HG03460 (cell line): ENCODE results near the gene IGFBP1.

Experiments used
- ATAC-seq: cut with Tn5 transposase; IDR thresholded peaks from one replicate; pipeline ENCODE4 v1.9.1; 2021; ENCODE audit not compliant: unreplicated experiment

IGFBP1 gene

DNA sequence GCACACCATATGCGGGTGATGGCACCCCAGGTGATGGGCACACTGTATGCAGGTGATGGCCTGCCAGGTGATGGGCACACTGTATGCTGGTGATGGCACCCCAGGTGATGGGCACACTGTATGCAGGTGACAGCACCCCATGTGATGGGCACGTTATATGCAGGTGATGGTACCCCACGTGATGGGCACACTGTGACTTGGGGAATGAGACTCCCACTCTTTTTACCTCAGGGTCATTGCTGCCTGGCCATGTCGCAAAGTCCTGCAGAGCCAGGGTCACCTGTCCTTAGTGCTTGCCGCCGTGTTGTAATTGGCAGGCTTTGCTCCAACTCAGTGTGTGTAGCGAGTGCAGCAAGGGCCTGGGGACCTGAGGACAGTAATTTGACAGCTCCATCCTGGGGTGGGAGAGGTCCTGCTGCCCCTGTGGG, 7.8 kb upstream of the IGFBP1 start:
- no peak for ATAC-seq

DNA sequence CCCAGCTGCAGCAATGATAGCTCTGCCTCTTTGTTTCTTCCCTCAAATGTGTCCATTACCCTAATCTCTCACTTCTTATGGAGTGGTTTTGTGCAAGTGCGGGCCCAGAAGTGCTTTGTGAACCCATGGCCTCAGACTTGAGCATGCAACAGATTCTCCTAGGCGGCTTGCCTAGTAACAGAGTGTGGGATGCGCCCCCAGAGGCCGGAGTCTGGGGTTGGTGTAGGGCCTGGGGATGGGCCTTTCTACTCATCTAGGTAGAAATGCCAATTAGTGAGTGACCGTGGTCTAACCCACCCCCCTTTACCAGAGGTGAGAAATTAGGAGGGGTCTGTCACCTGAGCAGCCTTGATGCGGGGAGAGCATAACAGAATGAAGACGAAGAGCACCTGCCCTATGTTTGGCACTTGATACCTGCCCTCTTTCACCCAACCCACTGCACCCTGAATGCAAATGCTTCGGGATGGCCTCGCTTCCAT, 7.0 kb upstream of the IGFBP1 start:
- ATAC-seq: no peak

DNA sequence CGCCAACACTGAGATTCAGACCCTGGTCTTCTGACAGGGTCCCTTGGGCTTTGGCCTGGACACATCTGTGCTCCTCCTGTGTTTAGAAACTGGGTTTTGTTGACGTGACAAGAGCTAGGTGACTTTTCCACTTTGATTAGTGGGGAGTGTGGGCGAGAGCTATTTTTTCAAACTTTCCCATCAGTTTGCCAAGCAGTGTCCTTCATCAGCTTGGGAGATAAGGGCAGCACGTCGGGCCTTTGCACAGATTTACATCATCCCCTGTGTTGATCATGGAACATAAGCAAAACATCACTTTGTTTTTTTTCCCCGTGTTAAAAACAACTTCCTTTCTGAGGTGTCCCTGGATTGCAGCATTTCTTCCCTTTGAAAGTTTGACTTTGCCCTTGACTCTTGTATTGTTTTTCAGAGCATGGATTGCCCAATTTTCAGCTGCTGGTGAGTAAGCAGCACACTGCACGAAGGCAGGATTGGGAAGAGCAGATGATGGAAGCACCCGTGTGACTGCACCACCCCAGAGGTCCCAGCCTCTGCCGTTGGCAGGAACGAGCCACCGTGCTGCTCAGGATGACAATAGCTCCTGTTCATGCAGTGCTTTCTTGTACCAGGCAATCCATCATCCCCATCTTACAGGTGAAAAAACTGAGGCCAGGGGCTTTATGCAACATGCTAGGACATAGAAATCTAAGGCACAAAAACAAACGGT, 6.4 kb upstream of the IGFBP1 start:
- ATAC-seq: no peak

DNA sequence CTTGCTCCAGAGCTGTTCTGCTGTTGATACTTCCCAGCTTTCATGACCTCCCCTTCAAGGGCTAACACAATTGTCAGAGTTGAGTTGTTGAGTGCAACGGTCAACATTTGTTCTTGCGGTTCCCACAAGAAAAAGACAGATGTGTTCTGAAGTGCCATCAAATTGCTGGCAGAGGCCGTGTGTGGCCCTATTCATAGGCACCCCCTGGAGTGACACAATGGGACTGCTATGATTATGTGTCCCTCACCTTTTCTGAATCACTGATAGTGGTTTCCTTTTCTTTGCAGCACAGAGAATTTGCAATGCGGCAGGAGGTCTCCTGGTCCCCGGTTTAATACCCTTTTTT, 5.8 kb upstream of the IGFBP1 start:
- no peak for ATAC-seq

DNA sequence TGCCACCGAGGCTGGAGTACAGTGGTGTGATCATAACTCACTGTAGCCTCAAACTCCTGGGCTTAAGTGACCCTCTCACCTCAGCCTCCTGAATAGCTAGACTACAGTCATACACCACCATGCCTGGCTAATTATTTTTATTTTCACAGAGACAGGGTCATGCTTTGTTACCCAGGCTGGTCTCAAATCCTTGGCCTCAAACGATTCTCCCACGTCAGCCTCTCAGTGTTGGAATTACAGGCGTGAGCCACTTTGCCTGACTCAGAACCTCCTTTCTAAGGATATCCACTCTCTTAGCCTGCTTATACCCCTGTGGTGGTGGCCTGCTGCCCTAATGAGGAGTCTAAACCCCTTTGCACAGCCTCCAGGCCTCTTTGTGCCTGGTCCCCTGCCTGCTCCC, 4.2 kb upstream of the IGFBP1 start:
- ATAC-seq: no peak

DNA sequence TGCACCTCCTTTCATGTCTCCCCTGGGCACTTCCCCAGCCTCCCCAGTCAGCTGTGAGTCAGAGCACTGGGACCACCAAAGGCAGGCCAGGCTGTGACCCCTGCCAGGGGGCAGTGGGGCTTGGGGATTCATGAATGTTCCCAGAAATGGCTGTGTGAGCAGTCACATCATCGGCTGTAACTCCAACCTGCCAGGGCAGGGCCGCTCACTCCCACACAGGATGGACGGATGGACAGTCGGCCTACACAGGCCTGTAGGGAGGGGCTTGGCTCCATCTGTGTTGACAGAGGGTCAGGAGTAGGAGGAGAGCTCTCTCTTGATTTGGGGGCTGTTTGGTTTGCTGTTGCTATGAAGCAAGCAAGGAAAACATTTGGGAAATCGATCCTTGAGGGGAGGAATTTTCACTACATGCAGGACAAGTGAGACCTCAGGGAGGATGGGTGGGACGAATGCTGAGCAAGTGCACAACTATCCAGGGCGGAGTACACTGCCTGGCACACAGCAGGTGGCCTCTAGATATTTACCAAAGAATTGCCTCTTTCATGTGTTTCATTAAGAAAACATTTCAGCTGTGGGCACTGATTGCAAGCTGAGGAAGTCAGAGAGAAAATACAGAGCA, 2.9 kb upstream of the IGFBP1 start:
- ATAC-seq: no peak

DNA sequence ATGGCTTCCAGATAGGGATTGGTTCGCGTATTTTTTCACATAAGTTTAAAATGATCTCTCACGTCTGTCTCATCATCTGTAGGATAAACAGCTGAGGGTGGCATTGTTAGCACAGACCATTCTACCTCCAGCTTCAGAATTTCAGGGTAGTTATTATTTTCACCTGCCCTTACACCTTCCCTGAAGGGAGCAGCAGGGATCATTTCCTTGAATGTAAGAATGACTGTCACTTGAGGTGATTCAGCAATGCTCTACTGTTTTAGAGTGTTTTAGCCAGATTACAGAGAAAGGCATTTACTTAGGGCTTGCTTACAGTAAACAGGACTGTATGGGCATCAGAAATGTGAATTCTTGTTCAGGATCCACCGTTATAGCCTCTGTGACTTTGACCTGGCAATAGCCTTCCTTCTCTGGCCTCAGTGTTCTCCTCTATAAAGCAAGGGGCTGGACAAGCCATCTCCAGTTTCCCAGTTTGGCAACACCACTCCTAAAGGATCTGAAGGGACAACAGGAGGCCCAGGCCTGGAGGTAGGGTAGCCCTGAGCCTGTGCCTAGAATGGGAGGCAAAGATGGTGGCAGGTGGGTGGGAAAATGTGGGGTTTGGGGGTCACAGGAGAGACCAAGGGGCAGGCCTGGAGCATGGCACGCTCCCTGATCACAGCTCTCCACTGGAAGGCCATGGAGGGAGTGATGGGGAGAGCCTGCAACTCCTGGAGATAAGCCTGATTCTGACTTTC, 1.2 kb upstream of the IGFBP1 start:
- ATAC-seq: no peak

DNA sequence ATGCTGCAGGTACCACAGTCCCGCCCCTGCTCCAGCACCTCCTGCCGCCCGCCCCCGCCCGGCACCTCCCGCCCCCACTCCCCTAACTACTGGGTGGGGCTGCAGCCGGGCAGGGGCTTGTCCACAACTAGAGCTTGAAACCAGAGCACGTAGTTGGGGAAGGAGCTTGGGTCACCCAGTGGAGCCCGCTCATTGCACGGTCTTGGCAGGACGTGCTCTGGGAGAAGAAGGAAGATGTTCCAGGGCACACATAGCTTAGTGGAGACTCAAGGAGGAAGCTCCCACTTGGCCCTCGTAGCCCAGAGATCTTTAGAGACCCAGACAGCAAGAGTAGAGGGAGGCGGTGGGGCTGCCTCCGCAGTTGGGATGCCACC, 692 bp downstream of the IGFBP1 start:
- ATAC-seq: no peak

DNA sequence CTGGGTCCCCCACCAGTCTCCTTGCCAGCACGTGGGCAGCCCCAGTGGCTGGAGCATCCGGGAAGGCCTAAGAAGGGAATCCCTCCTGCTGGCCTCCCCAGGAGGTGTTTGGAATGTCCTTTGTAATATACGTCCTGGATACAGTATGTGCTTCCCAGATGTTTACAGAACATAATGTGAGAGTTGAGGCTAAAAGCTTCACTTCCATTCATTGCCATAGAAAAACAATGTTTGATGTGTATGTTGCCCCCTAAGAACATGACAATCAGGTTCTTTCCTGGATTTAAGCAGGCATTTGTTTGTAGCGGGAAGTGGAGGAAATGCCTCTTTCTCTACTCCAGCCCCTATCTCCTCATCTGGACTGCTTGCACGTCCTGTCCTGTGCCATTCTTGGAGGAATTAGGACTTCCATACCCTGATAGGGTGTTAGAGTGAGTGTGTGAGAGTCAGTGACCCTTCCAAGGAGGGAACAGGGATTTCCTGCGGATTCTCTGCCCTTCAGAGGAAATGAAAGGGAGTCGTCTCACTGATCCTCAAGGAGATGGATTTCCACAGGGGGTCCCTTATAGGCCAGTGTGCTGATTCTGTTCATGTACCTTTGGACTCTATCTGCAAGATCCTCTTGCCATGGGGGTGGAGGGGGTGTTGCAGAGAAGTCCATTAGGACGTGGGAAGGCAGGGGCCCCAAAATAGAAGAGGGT, 1.2 kb downstream of the IGFBP1 start:
- no peak for ATAC-seq

DNA sequence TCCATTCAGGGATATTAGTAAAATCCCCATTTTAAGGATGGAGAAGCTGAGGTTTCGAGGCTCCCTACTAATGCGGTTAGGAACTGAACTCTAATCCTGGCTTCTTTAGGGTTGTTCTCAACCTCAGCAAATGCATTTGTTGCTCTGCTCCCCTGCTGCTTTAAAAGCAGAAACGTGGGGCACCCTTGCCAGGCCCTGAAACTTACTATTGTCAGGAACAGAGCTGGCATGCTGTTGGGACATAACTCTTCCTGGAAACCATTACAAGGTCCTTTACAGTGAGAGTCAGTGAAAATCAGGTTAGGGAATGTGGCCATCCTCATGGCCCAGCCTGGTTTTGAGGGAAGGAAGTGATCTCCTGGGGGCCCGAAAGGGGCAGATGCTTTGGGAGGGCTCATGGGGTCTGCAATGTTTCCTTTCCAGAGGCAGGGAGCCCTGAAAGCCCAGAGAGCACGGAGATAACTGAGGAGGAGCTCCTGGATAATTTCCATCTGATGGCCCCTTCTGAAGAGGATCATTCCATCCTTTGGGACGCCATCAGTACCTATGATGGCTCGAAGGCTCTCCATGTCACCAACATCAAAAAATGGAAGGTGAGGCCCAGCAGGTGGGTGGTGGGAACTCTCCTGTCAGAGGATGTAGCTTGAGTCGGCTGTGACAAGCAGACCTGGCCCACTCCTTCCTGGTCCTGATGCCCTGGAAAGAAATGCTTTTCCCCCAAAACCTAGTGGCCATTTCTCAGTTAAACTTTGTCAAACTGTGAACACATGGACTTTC, 2.0 kb downstream of the IGFBP1 start:
- ATAC-seq: no peak

DNA sequence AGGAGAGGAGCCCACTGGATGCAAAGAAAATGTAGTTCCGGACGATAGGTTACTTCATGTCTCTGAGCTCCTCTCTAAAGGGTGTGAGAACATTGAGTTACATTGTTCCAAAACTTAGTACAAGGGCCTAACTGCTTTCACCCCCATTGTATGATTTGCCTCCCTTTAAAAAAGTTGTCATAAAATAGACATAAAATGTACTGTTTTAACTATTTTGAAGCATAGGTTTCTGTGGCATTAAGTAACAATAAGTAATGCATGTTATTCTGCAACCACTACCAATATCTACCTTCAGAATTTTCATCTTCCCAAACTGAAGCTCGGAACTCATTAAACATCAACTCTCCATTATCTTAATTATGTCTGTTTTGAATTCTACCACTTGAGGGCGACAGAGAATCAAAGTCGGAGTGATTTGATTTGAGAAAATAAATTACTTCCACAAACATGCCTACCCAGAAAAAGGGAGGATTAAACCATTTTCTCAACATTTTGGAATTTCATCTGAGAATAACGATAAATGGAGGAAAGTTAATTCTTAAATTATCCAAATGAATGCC, 2.7 kb downstream of the IGFBP1 start:
- no peak for ATAC-seq

DNA sequence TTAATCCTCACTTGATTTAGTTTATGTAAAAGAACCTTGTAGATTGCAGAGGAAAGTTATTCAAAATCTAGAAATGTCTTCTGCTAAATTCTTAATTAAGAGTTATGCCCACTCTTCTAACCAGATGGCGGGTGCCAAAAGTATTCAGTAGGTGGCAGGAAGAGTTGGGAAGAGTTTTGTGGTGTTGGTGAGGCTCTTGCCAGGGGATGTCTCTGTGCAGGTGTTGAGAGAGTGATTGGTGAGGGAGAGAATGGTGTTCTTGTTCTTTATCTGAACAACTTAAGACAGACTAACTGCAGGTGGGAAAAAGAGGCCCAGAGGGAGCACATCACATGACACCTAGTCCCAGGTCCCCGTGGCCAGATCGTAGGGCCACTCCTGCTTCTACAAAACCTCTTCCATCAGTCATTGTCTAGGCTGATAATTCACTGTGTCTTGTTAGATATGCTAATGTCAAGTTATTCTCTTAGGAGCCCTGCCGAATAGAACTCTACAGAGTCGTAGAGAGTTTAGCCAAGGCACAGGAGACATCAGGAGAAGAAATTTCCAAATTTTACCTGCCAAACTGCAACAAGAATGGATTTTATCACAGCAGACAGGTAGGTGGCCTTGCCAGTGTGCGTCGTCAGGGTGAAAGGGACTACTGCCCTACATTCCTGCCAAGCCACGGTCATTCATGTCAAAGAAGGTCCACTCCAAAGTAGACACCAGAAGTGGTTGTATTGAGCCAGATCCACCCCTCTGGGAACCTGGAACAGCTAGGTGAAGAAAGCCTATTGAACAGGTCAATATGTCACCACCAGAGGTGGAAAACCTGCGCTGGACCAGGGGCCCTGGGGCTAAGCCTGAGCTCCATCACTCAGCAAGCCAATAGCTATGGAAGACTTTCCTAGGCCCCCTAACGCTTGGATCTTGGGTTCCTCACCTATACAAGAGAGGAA, 3.4 kb downstream of the IGFBP1 start:
- no peak for ATAC-seq

DNA sequence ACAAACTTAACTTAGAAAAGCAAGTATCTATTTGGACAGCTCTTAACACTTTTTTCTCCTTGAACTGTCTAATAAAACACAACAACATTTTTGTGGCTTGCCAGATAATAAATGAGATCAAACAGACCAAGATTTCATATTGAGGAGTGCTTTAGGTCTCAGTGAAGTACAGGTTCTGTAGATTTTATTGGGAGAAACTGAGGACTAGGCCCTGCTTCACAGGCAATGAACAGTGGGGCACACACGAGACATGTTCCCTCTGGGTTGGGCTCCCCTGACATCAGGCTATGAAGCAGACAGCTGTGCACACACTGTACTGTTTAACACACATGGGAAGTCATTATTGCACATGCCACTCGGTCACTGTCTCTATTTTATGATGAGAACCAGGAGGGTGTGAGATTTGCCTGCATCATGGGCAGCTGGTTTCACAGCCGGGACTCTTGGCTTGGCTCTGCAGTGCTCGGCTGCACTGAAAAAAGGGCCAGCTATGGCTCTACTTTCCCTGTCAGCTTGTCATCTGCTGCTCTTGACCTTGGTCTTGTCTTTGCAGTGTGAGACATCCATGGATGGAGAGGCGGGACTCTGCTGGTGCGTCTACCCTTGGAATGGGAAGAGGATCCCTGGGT, 4.2 kb downstream of the IGFBP1 start:
- ATAC-seq: no peak

DNA sequence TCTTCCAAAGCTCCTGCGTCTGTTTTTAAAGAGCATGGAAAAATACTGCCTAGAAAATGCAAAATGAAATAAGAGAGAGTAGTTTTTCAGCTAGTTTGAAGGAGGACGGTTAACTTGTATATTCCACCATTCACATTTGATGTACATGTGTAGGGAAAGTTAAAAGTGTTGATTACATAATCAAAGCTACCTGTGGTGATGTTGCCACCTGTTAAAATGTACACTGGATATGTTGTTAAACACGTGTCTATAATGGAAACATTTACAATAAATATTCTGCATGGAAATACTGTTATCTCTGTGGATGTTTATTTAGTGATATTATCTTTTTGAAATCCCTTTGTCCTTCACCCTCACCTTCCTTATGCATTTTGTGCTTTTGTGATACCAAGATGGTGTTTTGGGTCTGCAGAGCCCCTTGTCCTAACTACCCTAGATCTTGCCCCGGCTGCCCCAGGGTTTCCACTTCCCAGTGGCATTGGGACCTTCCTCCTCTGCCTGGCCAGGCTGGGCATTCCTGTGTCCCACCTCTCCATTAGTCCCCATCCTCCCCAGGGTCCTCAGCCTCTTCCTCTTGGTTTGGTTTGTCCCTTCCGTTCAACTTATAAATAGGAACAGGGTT, 5.2 kb downstream of the IGFBP1 start:
- no peak for ATAC-seq

DNA sequence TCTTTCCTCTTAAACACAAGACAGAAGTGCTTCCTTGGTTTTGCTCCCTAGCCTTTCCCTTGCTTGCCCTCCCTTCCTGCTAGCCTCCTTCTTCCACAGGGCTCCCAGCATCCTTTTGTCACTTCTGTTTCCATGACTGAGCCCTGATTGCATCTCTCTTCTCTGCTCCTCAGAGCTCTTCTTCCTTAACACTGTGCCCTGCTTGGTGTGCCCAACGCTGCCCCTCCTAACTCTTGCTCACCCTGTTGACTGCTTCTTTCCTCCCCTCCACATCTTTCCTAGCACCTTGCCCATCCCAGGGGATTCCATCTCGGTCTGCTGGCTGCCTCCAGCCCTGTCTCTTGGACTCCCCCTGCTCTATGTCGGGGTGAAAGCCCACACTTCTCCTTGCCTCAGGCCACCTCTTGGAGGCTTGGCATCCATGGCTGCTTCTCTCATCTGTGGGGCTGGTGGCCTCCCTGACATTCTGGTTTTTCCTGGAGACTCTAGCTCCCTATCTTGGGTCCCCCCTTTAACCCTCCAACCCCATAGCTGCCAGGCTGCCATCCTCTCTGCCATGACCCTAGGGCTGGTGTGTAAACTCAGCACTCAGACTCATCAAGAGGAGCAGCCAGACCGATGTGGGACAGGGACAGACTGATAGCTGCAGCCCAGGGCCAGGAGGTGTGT, 5.8 kb downstream of the IGFBP1 start:
- no peak for ATAC-seq

DNA sequence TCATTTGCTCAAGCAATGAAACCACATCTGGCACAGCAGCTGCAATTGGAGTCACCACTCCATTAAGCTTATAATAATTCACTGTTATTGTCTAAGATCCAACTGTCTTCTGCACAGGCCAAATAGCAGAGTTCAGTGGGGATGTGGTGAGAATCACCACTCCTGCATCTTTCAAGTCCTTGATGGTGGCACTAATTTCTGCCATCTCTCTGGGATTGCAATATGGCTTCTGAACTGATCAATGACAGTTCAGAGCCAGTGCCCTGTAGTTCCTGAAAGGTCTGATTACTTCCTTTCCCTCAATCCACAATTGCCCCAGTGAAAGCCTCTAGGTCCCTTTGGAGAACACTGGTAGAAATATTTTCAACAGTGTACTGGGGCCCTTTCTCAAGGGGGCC, 6.4 kb downstream of the IGFBP1 start:
- ATAC-seq: no peak

DNA sequence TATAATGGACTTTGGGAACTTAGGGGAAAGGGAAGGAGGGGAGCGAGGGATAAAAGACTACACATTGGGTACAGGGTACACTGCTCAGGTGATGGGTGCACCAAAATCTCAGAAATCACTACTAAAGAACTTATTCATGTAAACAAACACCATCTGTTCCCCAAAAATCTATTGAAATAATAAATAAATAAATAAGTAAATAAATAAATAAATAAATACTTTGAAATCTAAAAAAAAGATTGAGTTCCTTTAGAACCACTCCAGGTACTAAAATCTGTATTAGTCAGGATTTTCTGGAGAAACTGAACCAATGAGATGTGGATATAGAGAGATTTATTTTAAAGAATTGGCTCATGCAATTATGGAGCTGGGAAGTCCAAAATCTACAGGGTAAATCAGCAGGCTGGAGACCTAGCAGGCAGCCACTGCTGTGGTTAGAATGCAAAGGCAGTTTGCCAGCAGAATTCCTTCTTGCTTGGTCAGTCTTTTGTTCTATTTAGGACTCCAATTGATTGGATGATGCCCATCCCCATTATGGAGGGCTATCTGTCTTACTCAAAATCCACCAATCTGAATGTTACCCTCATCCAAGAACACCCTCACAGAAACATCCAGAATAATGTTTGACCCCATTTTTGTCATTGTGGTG, 8.9 kb downstream of the IGFBP1 start:
- no peak for ATAC-seq

DNA sequence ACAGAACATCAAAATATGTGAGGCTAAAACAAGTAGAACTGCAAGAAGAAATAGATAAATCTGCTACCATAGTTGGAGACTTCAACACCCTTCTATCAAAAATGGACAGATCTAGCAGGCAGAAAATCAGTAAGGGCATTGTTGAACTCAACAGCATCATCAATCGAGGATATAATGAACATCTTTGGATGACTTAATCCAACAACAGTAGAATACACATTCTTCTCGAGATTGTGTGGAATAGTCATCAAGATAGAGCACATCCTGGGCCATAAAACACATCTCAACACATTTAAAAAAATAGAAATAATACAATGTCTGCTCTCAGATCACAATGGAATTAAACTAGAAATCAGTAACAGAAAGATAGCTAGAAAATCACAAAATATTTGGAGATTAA, 9.9 kb downstream of the IGFBP1 start:
- ATAC-seq: no peak
